ENCODE results near the gene ARHGEF38.
"Not testable (repeated sequence)": the region's sequence is repeated elsewhere in the genome, so short reads cannot be mapped to it uniquely, and the experiment has no call there.

ARHGEF38 gene

GRCh38 chr4:105659190-105659589 is 106.8 kb downstream of the ARHGEF38 start:
- no peak for DNase-seq

GRCh38 chr4:105661028-105661427 is 108.6 kb downstream of the ARHGEF38 start:
- no peak for DNase-seq

DNA sequence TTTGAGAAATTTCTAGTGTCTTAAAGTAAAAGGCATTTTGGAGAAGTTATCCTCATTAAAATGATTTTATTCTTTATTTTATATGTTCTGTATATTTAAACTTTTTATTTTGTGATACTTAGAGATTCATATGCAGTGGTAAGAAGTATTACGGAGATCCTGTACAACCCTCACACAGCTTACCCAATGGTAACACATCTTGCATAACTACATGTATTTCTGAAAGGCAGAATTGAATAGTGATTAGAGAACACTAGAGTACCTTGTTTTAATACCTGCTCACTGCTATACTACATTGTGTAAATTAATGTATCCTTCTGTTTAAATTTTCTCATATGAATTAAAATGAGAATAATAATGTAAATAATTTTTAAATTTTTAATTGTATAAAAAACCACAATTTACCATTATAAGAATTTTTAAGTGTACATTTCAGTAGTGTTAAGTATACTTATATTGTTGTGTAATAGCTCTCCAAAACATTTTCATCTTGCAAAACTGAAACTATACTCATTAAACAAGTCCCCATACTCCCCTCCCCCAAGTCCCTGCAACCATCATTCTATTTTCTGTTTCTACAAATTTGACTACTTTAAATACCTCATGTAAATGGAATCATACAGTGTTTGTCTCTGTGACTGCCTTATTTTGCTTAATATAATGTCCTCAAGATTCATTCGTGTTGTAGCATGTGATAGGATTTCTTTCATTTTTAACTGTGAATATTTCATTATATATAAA is 110.7 kb downstream of the ARHGEF38 start:
- DNase-seq, result no peak

GRCh38 chr4:105666693-105667092 is 114.3 kb downstream of the ARHGEF38 start:
- no peak for DNase-seq

DNA sequence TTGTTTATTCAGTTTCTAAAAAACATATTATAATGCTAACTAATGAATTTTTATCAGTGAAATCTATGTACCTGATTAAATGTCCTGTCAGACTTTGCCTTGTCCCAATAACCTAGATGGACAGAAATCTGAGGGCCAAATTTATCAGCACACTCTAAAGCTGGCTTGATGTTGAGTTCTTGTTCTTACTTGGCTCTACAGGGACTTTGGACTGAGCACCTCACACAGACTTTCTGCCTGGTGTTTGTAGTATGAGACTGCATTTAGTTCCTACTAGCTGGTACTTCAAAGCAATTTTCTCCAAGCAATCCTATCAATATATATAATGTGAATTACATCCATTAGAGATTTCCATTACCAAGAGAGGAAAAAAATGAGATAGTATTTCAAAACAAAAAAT is 118.3 kb downstream of the ARHGEF38 start:
- DNase-seq, result no peak

- DNase-seq, result no peak
Observed at GRCh38 chr4:105671301-105671700, 118.9 kb downstream of the ARHGEF38 start.

- DNase-seq, result no peak
Observed at GRCh38 chr4:105674011-105674410, 121.6 kb downstream of the ARHGEF38 start.

- DNase-seq, result no peak
Observed at GRCh38 chr4:105677709-105678108, 125.3 kb downstream of the ARHGEF38 start.

DNA sequence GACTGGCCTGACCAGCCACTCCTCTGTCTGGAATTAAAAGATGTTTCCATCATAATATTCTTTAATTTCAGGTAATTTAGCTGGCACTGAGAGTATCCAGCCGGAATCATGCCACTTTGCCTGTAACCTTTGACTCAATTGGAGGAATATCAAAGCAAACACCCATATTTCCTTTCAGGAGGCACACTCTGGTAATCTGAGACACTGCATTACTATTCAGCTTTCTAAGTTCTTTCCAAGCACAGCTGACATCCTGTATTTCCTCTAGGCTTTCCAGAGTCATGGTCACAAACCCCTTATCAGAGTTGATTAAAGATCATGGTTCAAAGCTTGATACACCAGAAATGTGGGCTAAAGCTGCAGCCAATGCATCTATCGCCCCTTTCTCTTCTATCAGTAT is 126.8 kb downstream of the ARHGEF38 start:
- no peak for DNase-seq

GRCh38 chr4:105683038-105683437 is 130.6 kb downstream of the ARHGEF38 start:
- no peak for DNase-seq

GRCh38 chr4:105686571-105686970 is 134.2 kb downstream of the ARHGEF38 start:
- DNase-seq, result no peak

DNA sequence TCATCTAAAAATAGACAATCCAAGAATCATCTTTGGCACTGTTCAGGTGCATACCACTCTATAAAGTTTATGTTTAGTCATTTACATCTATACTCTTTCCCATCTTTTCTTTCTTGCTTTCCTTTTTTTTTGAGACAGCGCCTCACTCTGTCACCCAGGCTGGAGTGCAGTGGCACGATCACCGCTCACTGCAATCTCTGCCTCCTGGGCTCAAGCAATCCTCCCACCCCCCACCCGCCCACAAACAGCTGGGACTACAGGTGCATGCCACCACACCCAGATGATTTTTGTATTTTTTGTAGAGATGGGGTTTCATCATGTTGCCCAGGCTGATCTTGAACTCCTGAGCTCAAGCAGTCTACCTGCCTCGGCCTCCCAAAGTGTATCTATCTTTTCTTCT is 142.4 kb downstream of the ARHGEF38 start:
- not testable (repeated sequence) for DNase-seq

GRCh38 chr4:105695832-105696231 is 143.4 kb downstream of the ARHGEF38 start:
- not testable (repeated sequence) for DNase-seq

DNA sequence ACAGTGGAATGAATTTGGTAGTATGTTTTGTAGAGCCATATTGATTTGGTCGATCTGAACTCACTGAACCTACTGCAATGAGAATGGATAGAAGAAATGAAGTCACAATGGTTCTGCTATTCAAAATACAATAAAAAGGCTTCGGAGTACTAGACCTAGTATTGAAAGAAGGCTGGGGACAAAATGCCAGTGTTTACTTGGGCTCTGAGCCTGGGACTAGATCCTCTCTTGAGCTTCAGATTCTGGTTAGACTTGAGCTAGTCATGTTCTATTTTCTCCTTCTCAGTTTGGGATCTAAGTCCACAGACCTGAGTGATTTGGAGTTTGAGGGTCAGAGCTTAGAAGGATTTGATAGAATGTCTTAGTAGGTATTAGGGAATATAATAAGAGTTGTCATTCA is 146.2 kb downstream of the ARHGEF38 start:
- no peak for DNase-seq

GRCh38 chr4:105707782-105708180 is 155.4 kb downstream of the ARHGEF38 start:
- DNase-seq, result no peak

- DNase-seq, result peak; percentile 85
Observed at GRCh38 chr4:105708181-105709080, 156.0 kb downstream of the ARHGEF38 start, which contains the start of the genes GSTCD and INTS12. TSS of gene GSTCD (plus strand) at chr4:105708784. CDS start at chr4:105717614, 8,830 bp downstream. TSS of gene INTS12 (minus strand) at chr4:105708689. CDS start at chr4:105700005, 8,684 bp downstream.

DNA sequence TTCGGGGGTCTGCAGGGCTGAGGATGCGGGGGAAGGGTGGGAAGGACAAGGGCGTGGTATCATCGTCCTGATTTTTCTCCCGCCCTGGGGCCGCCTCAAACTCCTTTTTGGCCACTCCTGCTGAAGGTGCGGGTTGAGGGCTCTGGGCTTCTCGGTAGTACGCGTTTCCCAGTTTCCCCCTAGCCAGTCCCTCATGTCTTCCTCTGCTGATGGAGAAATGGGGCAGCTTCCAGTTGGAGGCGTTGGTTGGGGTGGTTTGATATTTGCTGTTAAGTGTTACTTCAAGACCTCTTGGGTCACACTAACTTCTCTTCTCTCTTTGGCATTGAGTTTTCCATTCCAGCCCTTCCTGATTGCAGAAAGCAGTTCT is 156.6 kb downstream of the ARHGEF38 start:
- peak; percentile 3 for DNase-seq

DNA sequence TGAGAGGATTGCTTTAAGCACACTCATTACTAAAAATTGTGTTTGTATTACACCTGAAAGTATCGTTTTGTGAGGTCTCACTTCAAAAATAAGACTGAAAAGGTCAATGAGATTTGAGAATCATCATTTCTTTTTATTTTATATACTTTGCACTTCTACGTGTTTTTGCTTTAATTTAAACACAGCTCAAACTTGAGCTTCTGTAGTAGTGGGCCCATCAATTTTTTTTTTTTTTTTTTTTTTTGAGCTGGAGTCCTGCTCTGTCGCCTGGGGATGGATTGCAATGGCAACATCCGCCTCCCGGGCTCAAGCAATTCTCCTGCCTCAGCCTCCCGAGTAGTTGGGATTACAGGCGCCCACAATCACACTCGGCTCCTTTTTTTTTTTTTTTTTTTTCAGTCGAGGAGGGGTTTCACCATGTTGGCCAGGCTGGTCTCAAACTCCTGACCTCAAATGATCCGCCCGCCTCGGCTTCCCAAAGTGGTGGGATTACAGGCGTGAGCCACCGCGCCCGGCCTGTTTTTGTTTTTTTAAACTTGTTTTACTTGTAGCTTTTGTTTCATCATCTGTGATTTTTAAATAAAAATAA is 157.7 kb downstream of the ARHGEF38 start:
- no peak for DNase-seq

- no peak for DNase-seq
Observed at GRCh38 chr4:105710678-105711077, 158.3 kb downstream of the ARHGEF38 start.

DNA sequence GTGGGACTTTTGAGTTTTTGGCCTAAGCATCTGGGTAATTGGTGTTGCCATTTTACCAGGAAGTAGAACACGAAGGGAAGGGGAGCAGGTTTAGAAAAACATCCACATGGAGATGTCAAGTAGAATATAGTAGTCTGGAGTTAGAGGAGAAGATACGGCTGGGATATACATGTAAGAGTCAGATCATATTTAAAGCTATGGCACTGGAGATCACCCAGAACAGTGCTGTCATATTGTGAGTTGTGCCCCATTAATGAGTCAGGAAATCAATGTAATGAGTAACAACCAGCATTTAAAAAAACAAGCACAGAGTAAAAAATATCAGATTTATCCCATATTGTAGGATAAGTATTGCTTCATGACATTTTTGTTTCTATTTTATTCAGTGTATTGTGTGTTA is 160.3 kb downstream of the ARHGEF38 start:
- no peak for DNase-seq

DNA sequence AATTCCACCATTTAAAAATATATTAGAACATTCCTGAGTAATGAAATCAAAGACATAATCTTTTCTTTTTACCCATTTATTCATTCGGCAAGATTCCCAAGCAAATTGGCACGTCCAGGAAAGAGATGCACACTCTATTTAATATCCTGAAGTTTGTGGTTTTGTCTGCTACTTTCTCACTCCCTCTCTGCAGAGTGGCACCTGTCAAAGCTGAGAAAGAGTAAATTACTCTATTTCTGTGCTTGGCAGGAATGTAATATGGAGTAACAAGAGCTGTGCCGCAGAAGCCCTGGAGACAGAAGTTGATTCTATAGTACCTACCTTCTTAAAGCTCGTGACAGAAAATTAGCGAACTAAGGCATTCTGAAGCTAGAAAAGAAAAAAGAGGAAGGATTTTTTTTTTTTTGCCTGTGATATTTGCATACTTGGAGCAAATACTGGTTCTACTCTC is 161.7 kb downstream of the ARHGEF38 start:
- DNase-seq, result no peak

- no peak for DNase-seq
Observed at GRCh38 chr4:105714932-105715331, 162.5 kb downstream of the ARHGEF38 start.

DNA sequence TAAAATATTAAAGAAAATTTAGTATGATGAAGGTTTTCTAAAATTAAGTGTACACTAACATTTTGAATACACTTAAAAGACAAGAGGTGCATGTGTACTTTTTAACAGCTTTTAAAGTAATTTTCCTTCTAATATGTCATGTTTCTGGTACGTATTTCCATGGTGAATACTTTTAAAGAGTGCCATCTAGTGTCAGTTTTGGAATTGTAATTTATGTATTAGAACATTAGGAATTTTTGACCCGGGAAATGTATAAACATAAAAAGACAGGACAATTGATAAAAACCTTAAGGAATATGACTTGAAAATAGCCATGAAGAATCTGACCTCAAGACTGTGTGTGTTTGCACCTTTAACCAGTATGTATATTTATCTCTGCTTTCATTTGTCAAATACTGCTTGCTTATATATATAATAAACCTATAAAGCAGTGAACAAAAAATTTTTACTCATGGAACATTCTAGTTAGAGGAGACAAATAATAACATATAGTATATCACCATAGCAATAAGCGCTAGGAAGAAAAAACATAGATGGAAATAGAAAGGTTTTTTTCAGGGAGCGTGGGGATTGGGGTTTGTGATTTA is 163.4 kb downstream of the ARHGEF38 start:
- no peak for DNase-seq

All from activated T-cell treated with anti-CD3 and anti-CD28 coated beads for 4 hours (primary cell).